ENCODE data around the gene LRIT1.

LRIT1 gene

DNA sequence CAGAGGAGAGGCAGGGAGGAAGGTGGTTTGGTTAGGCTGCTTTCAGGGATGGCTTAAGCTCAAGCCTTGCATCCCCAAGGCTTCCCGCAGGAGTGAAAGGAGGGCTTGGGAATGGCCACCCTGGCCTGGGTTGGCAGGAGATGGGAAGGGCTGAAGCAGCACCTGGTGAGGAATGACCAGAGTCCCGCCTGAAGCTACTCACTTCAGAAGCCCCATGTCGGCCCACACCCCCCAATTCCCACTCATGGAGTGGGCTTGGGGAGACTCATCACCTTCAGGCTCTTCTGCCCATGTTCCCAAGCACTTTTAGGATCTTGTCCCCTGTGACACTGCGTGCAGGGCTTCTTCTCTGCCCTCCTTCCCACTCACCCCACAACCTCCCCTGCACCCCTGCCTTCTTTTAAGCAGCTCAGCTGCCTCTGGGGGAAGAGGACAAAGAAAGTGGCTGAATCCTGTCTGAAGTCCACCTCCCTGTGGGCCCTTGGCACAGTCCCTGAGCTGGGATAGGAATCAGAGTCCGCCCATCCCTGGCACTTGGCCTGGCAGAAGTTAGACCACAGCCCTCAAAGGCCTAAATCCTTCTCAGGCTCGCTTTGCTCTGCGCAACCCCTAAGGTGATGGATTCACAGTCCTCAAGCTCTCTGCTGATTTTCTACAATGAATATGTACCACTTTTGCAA lies 20.0 kb upstream of the LRIT1 start:
- H3K4me3 ChIP-seq (ENCODE audit: low read length) = no peak overlapping the region
- no peak for DNase-seq (ENCODE audit: low read depth)
- TF ChIP-seq, protein P1, sequence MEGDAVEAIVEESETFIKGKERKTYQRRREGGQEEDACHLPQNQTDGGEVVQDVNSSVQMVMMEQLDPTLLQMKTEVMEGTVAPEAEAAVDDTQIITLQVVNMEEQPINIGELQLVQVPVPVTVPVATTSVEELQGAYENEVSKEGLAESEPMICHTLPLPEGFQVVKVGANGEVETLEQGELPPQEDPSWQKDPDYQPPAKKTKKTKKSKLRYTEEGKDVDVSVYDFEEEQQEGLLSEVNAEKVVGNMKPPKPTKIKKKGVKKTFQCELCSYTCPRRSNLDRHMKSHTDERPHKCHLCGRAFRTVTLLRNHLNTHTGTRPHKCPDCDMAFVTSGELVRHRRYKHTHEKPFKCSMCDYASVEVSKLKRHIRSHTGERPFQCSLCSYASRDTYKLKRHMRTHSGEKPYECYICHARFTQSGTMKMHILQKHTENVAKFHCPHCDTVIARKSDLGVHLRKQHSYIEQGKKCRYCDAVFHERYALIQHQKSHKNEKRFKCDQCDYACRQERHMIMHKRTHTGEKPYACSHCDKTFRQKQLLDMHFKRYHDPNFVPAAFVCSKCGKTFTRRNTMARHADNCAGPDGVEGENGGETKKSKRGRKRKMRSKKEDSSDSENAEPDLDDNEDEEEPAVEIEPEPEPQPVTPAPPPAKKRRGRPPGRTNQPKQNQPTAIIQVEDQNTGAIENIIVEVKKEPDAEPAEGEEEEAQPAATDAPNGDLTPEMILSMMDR (conservative IDR thresholded peaks at IDR 0.05; ENCODE audit: low read depth, low read length) = no peak

DNA sequence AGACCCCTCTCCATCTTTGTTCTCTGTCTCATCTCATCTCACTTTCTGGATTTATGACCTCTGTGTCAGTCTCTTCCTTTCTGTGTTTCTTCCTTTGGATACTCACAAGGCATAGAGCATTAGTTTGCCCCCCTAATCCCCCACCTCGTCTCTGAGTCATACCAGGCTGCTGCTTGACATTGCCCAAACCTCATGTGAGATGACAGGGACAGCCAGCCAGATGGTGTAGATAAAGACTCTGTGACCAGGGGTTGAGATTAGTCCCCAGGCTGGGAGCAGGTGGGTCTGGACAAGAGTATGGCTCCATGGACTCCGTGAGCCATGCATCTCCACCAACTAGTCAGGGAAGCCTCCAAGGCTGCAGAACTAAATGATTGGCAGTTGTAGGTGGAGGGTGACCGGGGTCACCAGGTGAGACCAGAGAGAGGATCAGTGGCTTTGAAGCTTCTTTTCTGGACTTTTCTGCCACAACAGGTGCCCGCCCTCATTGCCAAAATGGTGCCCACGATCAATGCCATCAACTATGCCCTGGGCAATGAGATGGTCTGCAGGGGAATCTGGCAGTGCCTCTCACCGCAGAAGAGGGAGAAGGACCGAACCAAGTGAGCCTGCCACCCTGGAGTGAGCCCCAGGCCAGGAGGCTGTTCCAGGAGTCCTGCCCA lies 16.8 kb upstream of the LRIT1 start:
- no peak for DNase-seq (ENCODE audit: low read depth)
- TF ChIP-seq, protein P1 (conservative IDR thresholded peaks at IDR 0.05; ENCODE audit: low read depth, low read length) = no peak
- H3K4me3 ChIP-seq (ENCODE audit: low read length) = no peak overlapping the region

DNA sequence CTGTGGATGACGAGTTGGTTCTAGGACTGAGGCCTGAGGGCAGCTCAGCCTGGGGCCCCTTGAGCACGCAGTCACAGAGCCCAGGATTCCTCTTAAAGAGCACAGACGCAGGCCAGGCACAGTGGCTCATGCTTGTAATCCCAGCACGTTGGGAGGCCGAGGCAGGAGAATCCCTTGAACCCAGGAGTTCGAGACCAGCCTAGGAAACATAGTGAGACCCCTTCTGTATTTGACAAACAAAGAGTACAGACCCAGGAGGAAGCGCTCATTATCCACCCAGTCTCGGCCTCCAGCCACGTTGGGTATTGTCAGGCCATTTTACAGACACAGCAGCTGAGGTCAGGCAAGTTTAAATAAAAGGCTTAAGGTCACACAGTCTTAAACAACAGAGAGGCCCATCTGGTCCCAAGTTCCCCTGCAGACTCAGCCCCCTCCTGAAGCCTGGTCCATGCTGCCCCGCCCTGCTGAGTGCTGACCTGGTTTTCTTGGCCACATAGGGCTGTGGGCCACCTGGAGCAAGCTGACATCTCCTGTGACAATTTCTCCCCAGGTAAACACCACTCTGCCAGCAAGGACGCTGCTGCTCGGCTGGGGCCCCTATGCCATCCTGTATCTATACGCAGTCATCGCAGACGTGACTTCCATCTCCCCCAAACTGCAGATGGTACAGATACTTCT lies 16.1 kb upstream of the LRIT1 start:
- TF ChIP-seq, protein P1 (conservative IDR thresholded peaks at IDR 0.05; ENCODE audit: low read depth, low read length) = no peak
- no peak for DNase-seq (ENCODE audit: low read depth)
- no peak overlapping the region for H3K4me3 ChIP-seq (ENCODE audit: low read length)

DNA sequence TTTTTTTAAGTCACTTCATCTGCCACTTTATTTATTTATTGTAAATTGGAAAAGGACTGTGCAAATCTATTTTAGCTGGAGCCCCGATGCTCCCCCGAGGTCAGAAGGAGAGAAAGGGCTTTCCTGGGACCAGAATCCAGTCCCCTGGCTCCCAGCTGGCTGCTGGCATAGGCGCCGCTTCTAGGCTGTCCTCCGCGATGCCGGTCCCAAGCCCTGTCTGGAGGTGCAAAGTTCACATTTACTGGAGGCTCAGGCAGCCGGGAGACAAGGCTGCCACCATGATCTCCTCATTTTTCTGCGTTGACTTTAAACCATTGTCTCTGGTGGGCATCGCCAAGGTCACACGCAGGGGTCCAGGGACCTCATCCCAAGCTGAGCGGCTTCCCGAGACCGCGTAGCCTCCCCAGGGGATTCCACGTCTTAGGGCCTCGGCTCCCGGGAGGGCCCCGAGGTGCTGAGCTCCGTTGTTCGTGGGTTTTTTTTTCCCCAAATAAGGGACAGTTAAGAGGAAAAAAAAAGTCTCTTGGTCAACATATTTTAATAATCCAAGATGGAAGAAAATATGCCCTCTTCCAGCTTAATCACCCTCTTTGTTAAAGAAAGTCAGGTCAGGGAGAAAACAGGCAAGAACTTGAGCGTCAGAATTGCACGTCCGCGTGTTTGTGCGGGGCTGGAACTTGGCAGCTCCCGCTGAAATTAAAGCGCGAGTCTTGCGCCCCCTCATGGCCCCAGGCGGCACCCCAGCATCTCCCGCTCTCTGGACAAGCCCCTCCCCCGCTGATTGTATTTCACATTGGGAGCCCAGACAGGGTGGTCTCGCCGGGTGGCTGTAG lies 15.4 kb upstream of the LRIT1 start:
- H3K4me3 ChIP-seq (ENCODE audit: low read length) = no peak overlapping the region
- TF ChIP-seq, protein P1 (conservative IDR thresholded peaks at IDR 0.05; ENCODE audit: low read depth, low read length) = peak; percentile 90
- peak; percentile 20 for DNase-seq (ENCODE audit: low read depth)

DNA sequence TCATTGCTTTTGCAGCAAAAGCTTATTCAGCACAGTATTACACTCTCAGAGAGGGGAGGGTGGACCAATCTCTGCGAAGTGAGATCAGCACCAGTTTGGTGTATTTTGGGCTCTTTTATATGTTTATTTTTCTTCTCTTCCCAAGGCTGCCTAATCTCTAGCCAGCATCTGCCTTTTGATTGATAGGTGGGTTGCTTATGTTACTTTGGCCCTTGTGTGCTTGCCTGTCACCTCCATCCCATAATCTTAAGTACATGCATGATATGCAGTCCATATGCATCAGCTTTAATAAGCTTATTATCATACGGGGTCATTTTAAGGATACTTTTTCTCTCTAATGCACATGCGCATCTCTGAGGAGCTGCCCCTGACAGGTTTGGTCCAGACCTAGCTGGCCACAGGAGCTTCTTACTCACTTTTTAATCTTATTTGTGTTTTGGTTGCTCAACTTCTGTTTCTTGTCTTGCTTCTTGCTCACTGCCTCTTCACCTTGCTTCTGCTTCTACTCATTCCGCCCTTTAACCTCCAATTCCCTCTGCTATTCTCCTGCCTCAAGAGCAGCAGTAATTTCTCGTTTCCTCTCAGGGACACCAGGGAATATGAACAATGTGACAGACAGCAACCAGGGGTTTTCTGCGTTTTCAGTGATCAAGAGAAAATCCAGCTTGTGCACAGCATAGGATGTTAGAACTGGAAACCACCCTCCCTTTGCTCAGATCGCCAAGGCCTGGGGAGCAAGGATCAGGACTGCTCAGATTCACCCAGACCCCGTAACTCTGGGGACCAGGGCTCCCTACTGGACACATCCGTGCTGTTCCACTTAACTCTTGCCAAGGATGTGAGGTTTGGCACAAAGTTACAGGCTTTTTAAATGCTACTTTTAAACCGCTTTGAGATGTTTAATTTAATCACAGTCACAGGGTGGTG lies 13.5 kb upstream of the LRIT1 start:
- DNase-seq (ENCODE audit: low read depth) = no peak
- no peak overlapping the region for H3K4me3 ChIP-seq (ENCODE audit: low read length)
- TF ChIP-seq, protein P1 (conservative IDR thresholded peaks at IDR 0.05; ENCODE audit: low read depth, low read length) = no peak

DNA sequence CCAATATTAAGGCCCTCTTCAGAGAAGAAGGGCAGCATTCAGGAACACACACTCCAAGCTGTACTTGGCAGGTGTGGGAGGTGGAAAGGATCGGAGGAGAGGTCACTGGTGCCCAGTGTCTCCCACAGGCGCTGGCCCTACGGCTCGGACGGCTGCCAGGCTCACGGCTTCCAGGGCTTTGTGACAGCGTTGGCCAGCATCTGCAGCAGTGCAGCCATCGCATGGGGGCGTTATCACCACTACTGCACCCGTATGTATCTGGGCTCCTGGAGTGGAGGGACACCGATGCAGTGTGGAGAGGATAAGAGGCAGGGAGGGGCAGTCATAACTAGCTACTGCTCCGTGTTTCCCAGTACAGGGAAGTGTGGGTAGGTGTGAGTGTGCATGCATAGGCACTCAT lies 7.4 kb upstream of the LRIT1 start:
- H3K4me3 ChIP-seq (ENCODE audit: low read length) = no peak overlapping the region
- TF ChIP-seq, protein P1 (conservative IDR thresholded peaks at IDR 0.05; ENCODE audit: low read depth, low read length) = no peak
- no peak for DNase-seq (ENCODE audit: low read depth)

Data from retinal pigment epithelial cell (primary cell).